Neural progenitor cell (in vitro differentiated cells): ENCODE data around the gene TOGARAM1. TPM values are rescaled to one million over a fixed set of nuclear protein-coding genes. Genes with fewer than 3 reads are reported as not detected.

Source experiments
- DNase-seq: peaks from one replicate; pipeline ENCODE4 v3.0.0-alpha.2; 2016; ENCODE audit warnings: low spot score
- H2AFZ ChIP-seq: fragments of 200-600 bp; sonication (generic); replicated peaks from 2 replicates; pipeline ENCODE4 v1.6.1; 2016; ENCODE audit warnings: antibody characterized with exemption
- H3F3A ChIP-seq: fragments of 200-600 bp; sonication (generic); 2 replicates; pipeline ENCODE4 v1.6.1; 2016; ENCODE audit warnings: antibody characterized with exemption, low read depth
- H3K27ac ChIP-seq: fragments of 200-600 bp; sonication (generic); 2 replicates; pipeline ENCODE4 v1.5.1; 2016; ENCODE audit warnings: mild to moderate bottlenecking
- H3K27me3 ChIP-seq: fragments of 200-600 bp; sonication (generic); 2 replicates; pipeline ENCODE4 v1.6.1; 2016; ENCODE audit warnings: mild to moderate bottlenecking, moderate library complexity
- H3K36me3 ChIP-seq: fragments of 200-600 bp; sonication (generic); 2 replicates; pipeline ENCODE4 v1.5.1; 2016
- H3K4me1 ChIP-seq: fragments of 200-600 bp; sonication (generic); 2 replicates; pipeline ENCODE4 v1.6.1; 2016; ENCODE audit warnings: mixed run types
- H3K4me2 ChIP-seq: fragments of 200-600 bp; sonication (generic); 2 replicates; pipeline ENCODE4 v1.6.1; 2016
- H3K4me3 ChIP-seq: fragments of 200-600 bp; sonication (generic); 2 replicates; pipeline ENCODE4 v1.5.1; 2016
- H3K79me2 ChIP-seq: fragments of 200-600 bp; sonication (generic); 2 replicates; pipeline ENCODE4 v1.6.1; 2016; ENCODE audit warnings: low read depth
- H3K9ac ChIP-seq: fragments of 200-600 bp; sonication (generic); 2 replicates; pipeline ENCODE4 v1.6.1; 2016
- H3K9me3 ChIP-seq: fragments of 200-600 bp; sonication (generic); 2 replicates; pipeline ENCODE4 v1.5.1; 2016; ENCODE audit warnings: low read depth
- H4K20me1 ChIP-seq: fragments of 200-600 bp; sonication (generic); 2 replicates; pipeline ENCODE4 v1.6.1; 2016; ENCODE audit warnings: low read depth
- H3K27ac Mint-ChIP-seq: 3 replicates; pipeline ENCODE4 v1.8.0; 2021; ENCODE audit warnings: mixed read lengths
- H3K27me3 Mint-ChIP-seq: 2 replicates; pipeline ENCODE4 v1.8.0; 2022; ENCODE audit warnings: low read depth, mild to moderate bottlenecking, inconsistent platforms, moderate library complexity, mixed read lengths; ENCODE audit not compliant: insufficient read depth
- H3K36me3 Mint-ChIP-seq: 3 replicates; pipeline ENCODE4 v1.8.0; 2021; ENCODE audit warnings: mixed read lengths
- H3K4me1 Mint-ChIP-seq: 3 replicates; pipeline ENCODE4 v1.8.0; 2021; ENCODE audit warnings: mixed read lengths
- H3K4me3 Mint-ChIP-seq: 3 replicates; pipeline ENCODE4 v1.8.0; 2021; ENCODE audit warnings: mild to moderate bottlenecking, moderate library complexity, mixed read lengths
- H3K9me3 Mint-ChIP-seq: 3 replicates; pipeline ENCODE4 v1.8.0; 2020; ENCODE audit warnings: mixed read lengths
- CTCF ChIP-seq: fragments of 200-600 bp; sonication (generic); IDR thresholded peaks from 2 replicates; pipeline ENCODE4 v1.5.1; 2017; ENCODE audit warnings: antibody characterized with exemption, mild to moderate bottlenecking
- EZH2 ChIP-seq: fragments of 200-600 bp; sonication (generic); IDR thresholded peaks from 2 replicates; pipeline ENCODE4 v1.6.1; 2017; ENCODE audit warnings: antibody characterized with exemption, mild to moderate bottlenecking, moderate library complexity
- EZH2phosphoT487 ChIP-seq: fragments of 200-600 bp; sonication (generic); IDR thresholded peaks from 2 replicates; pipeline ENCODE4 v1.6.1; 2017; ENCODE audit warnings: antibody characterized with exemption
- total RNA-seq: library from RNA; depleted of rRNA; stranded (reverse); fragments of >200 nt; gene quantifications from 2 replicates; pipeline ENCODE4 v1.2.3, GENCODE V29; 2015; ENCODE audit warnings: low replicate concordance

TOGARAM1 gene
- total RNA-seq, 1 donor from 2014 or later, result 23.1 TPM

GRCh38 chr14:45066667-45067066 lies 104.7 kb downstream of the TOGARAM1 start:
- H3K4me2 ChIP-seq, result no peak overlapping the region
- no peak overlapping the region for H3K27ac ChIP-seq
- no peaks in the 10 kb centered on the region for H3K27me3 ChIP-seq
- no peaks in the 10 kb centered on the region for H3F3A ChIP-seq
- H3K9me3 ChIP-seq, result no peaks in the 10 kb centered on the region
- TF ChIP-seq CTCF (no peak), EZH2 (no peak), EZH2phosphoT487 (no peak)
- no peak overlapping the region for H3K4me3 ChIP-seq
- peaks cover 5% of the 10 kb centered on the region for H3K36me3 ChIP-seq
- Mint-ChIP-seq H3K36me3 (peaks cover 9% of the 10 kb centered on the region), H3K4me3 (no peak overlapping the region), H3K9me3 (no peaks in the 10 kb centered on the region), H3K4me1 (no peaks in the 10 kb centered on the region), H3K27me3 (peaks cover 2% of the 10 kb centered on the region), H3K27ac (no peak overlapping the region)
- no peak overlapping the region for H3K9ac ChIP-seq
- H3K4me1 ChIP-seq, result no peaks in the 10 kb centered on the region
- no peaks in the 10 kb centered on the region for H4K20me1 ChIP-seq
- no peak for DNase-seq
- no peak overlapping the region for H2AFZ ChIP-seq
- no peaks in the 10 kb centered on the region for H3K79me2 ChIP-seq

- Histone ChIP-seq H3K27ac (no peak overlapping the region), H3K9me3 (no peaks in the 10 kb centered on the region), H3K9ac (no peak overlapping the region), H3K36me3 (peaks cover 5% of the 10 kb centered on the region), H4K20me1 (no peaks in the 10 kb centered on the region), H3K4me2 (no peak overlapping the region), H3K4me3 (no peak overlapping the region), H3K27me3 (no peaks in the 10 kb centered on the region), H3F3A (no peaks in the 10 kb centered on the region), H3K79me2 (no peaks in the 10 kb centered on the region), H3K4me1 (no peaks in the 10 kb centered on the region), H2AFZ (no peak overlapping the region)
- peaks cover 9% of the 10 kb centered on the region for H3K36me3 Mint-ChIP-seq
- H3K27ac Mint-ChIP-seq, result no peak overlapping the region
- no peaks in the 10 kb centered on the region for H3K4me1 Mint-ChIP-seq
- no peak for DNase-seq
- peaks cover 2% of the 10 kb centered on the region for H3K27me3 Mint-ChIP-seq
- TF ChIP-seq EZH2phosphoT487 (no peak), EZH2 (no peak), CTCF (no peak)
- H3K4me3 Mint-ChIP-seq, result no peak overlapping the region
- no peaks in the 10 kb centered on the region for H3K9me3 Mint-ChIP-seq
Measured at GRCh38 chr14:45068396-45068795, 106.4 kb downstream of the TOGARAM1 start.

- H3K27me3 Mint-ChIP-seq, result peaks cover 2% of the 10 kb centered on the region
- H3K4me3 Mint-ChIP-seq, result no peak overlapping the region
Measured at GRCh38 chr14:45070215-45070614, 108.2 kb downstream of the TOGARAM1 start.

More at GRCh38 chr14:45070215-45070614, 108.2 kb downstream of the TOGARAM1 start:
- Histone ChIP-seq H3K79me2 (no peaks in the 10 kb centered on the region), H3K36me3 (peaks cover 11% of the 10 kb centered on the region), H3K4me3 (no peak overlapping the region), H3K9me3 (no peaks in the 10 kb centered on the region), H2AFZ (no peak overlapping the region), H3K4me1 (no peaks in the 10 kb centered on the region), H3K27me3 (no peaks in the 10 kb centered on the region), H3K4me2 (no peak overlapping the region), H3K9ac (no peak overlapping the region), H3F3A (no peaks in the 10 kb centered on the region), H4K20me1 (no peaks in the 10 kb centered on the region), H3K27ac (no peak overlapping the region)
- no peak for TF ChIP-seq EZH2
- no peak for TF ChIP-seq CTCF
- no peak for TF ChIP-seq EZH2phosphoT487
- no peak overlapping the region for H3K27ac Mint-ChIP-seq
- no peaks in the 10 kb centered on the region for H3K9me3 Mint-ChIP-seq
- no peak for DNase-seq
- no peaks in the 10 kb centered on the region for H3K4me1 Mint-ChIP-seq
- H3K36me3 Mint-ChIP-seq, result peaks cover 9% of the 10 kb centered on the region
